Esophagus muscularis mucosa (tissue), 3 donors: ENCODE measurements around the gene OR10K2.

Experiments used
- CTCF ChIP-seq, 3 experiments: fragments of 200-600 bp in 2 of 3; fragments of 450-650 bp in 1 of 3; sonication (generic) in 2 of 3; IDR thresholded peaks; one replicate each; pipeline ENCODE4 v1.5.1; 2017 to 2019; ENCODE audit warnings: antibody characterized with exemption in 3 of 3, mild to moderate bottlenecking in 2 of 3, moderate library complexity in 1 of 3
- POLR2A ChIP-seq: fragments of 450-650 bp; IDR thresholded peaks from one replicate; pipeline ENCODE4 v1.6.1; 2017; ENCODE audit warnings: antibody characterized with exemption, moderate library complexity, mild to moderate bottlenecking, low read depth
- POLR2AphosphoS5 ChIP-seq, 2 donors: sonication (generic); formaldehyde crosslinking; IDR thresholded peaks; one replicate each; pipeline ENCODE4 v1.6.1; 2017; ENCODE audit warnings: antibody characterized with exemption in 2 of 2

- no peak for TF ChIP-seq CTCF (IDR thresholded peaks at IDR 0.05)
- no peak for TF ChIP-seq POLR2A
- no peak for TF ChIP-seq POLR2AphosphoS5 (IDR thresholded peaks at IDR 0.05)
These were observed 8.7 kb upstream of the OR10K2 start for GRCh38 chr1:158434741-158435140.
